Measurements from ENCODE around the gene LYSET. TPM values are rescaled to one million over a fixed set of nuclear protein-coding genes. Genes with fewer than 3 reads are reported as not detected.
"Not testable (repeated sequence)": the region's sequence is repeated elsewhere in the genome, so short reads cannot be mapped to it uniquely, and the experiment has no call there.

LYSET gene
- total and polyA plus RNA-seq, 4 donors: 7.6 to 27.4 (median 26.7) TPM

- DNase-seq (no peak), ATAC-seq (ENCODE audit: insufficient read depth, low FRiP score) (no peak)
- Histone ChIP-seq H3K36me3 (ENCODE audit: control insufficient read depth in 4 of 4, insufficient read depth in 4 of 4, low read length in 4 of 4) (peaks cover 8 to 12% (median 11%) of the 10 kb centered on the region in 4 donors), H3K27ac (ENCODE audit: low read depth in 1 of 2, low read length in 1 of 2) (no peak overlapping the region), H3K9ac (ENCODE audit: insufficient read depth in 1 of 2, low read length in 2 of 2) (no peak overlapping the region), H3K4me1 (ENCODE audit: control insufficient read depth in 5 of 5, insufficient read depth in 5 of 5, low read length in 5 of 5) (peaks cover 0 to 4% (median 0%) of the 10 kb centered on the region in 5 donors), H3K27me3 (ENCODE audit: control insufficient read depth in 3 of 3, insufficient read depth in 3 of 3, low read length in 2 of 3) (no peaks in the 10 kb centered on the region), H3K4me3 (no peak overlapping the region), H3K9me3 (ENCODE audit: control insufficient read depth in 4 of 4, insufficient read depth in 3 of 4, low read length in 3 of 4) (peaks cover 0 to 4% (median 0%) of the 10 kb centered on the region in 4 donors)
- no peak for TF ChIP-seq CTCF (IDR thresholded peaks at IDR 0.05; ENCODE audit: control extremely low read depth, extremely low read depth)
- WGBS, 2 donors: 69 to 75% methylated on average over 17 of the region's 17 CpGs
Observed at GRCh38 chr14:93232159-93232558, 47.0 kb downstream of the LYSET start.

GRCh38 chr14:93233078-93233477, 48.0 kb downstream of the LYSET start:
- H3K27ac ChIP-seq (ENCODE audit: low read depth in 1 of 2, low read length in 1 of 2); H3K4me3 ChIP-seq; H3K9ac ChIP-seq (ENCODE audit: insufficient read depth in 1 of 2, low read length in 2 of 2); ATAC-seq (ENCODE audit: insufficient read depth, low FRiP score); DNase-seq; H3K4me1 ChIP-seq (ENCODE audit: control insufficient read depth in 5 of 5, insufficient read depth in 5 of 5, low read length in 5 of 5); H3K36me3 ChIP-seq (ENCODE audit: control insufficient read depth in 4 of 4, insufficient read depth in 4 of 4, low read length in 4 of 4); H3K9me3 ChIP-seq (ENCODE audit: control insufficient read depth in 4 of 4, insufficient read depth in 3 of 4, low read length in 3 of 4); H3K27me3 ChIP-seq (ENCODE audit: control insufficient read depth in 3 of 3, insufficient read depth in 3 of 3, low read length in 2 of 3): not testable (repeated sequence)
- 88 to 92% methylated on average over 5 of the region's 5 CpGs for WGBS, 2 donors

- no peaks in the 10 kb centered on the region for H3K27me3 ChIP-seq (ENCODE audit: control insufficient read depth in 3 of 3, insufficient read depth in 3 of 3, low read length in 2 of 3)
- no peak for DNase-seq
- ATAC-seq (ENCODE audit: insufficient read depth, low FRiP score): no peak
- peaks cover 0 to 4% (median 0%) of the 10 kb centered on the region in 5 donors for H3K4me1 ChIP-seq (ENCODE audit: control insufficient read depth in 5 of 5, insufficient read depth in 5 of 5, low read length in 5 of 5)
- TF ChIP-seq CTCF (IDR thresholded peaks at IDR 0.05; ENCODE audit: control extremely low read depth, extremely low read depth): no peak
- H3K9me3 ChIP-seq (ENCODE audit: control insufficient read depth in 4 of 4, insufficient read depth in 3 of 4, low read length in 3 of 4): peaks cover 0 to 4% (median 0%) of the 10 kb centered on the region in 4 donors
- H3K4me3 ChIP-seq: no peak overlapping the region
- no peak overlapping the region for H3K9ac ChIP-seq (ENCODE audit: insufficient read depth in 1 of 2, low read length in 2 of 2)
- no peaks in the 10 kb centered on the region for H3K36me3 ChIP-seq (ENCODE audit: control insufficient read depth in 4 of 4, insufficient read depth in 4 of 4, low read length in 4 of 4)
- WGBS, 2 donors: 55 to 68% methylated on average over 10 of the region's 10 CpGs
- no peak overlapping the region for H3K27ac ChIP-seq (ENCODE audit: low read depth in 1 of 2, low read length in 1 of 2)
Observed at GRCh38 chr14:93234798-93235197, 49.7 kb downstream of the LYSET start.

Other genes starting within 250 kb of the LYSET start
- gene ITPK1, start 69.4 kb upstream of the LYSET start, total RNA-seq: 10 to 100 TPM; 17.5 to 99.4 TPM
- 10 to 100 TPM; 44.6 to 46.1 TPM for gene ITPK1, start 69.4 kb upstream of the LYSET start, polyA plus RNA-seq
- gene MOAP1, start 420 bp upstream of the LYSET start, total RNA-seq: 10 to 100 TPM; 33.2 to 48.6 TPM
- gene MOAP1, start 420 bp upstream of the LYSET start, polyA plus RNA-seq: 10 to 100 TPM; 22.3 to 29.3 TPM
- 10 to 100 TPM; 20.7 to 22.8 TPM for gene GON7, start 21.7 kb downstream of the LYSET start, total RNA-seq
- 10 to 100 TPM; 20.7 to 24.3 TPM for gene GON7, start 21.7 kb downstream of the LYSET start, polyA plus RNA-seq
- 10 to 100 TPM; 16.6 to 26.0 TPM for gene UBR7, start 21.9 kb downstream of the LYSET start, total RNA-seq
- 10 to 100 TPM; 11.3 to 12.0 TPM for gene UBR7, start 21.9 kb downstream of the LYSET start, polyA plus RNA-seq
- gene BTBD7, start 147.7 kb downstream of the LYSET start, total RNA-seq: 10 to 100 TPM; 29.2 to 47.7 TPM
- 1 to 10 TPM; 7.8 to 9.5 TPM for gene BTBD7, start 147.7 kb downstream of the LYSET start, polyA plus RNA-seq
- gene COX8C, start 161.9 kb downstream of the LYSET start, total RNA-seq: not detected
- gene COX8C, start 161.9 kb downstream of the LYSET start, polyA plus RNA-seq: not detected
- under 1 TPM; 0.25 to 0.94 TPM for gene UNC79, start 245.6 kb downstream of the LYSET start, total RNA-seq
- gene UNC79, start 245.6 kb downstream of the LYSET start, polyA plus RNA-seq: under 1 TPM; 0.03 to 0.04 TPM